ENCODE data around the gene SAC3D1.

SAC3D1 gene

DNA sequence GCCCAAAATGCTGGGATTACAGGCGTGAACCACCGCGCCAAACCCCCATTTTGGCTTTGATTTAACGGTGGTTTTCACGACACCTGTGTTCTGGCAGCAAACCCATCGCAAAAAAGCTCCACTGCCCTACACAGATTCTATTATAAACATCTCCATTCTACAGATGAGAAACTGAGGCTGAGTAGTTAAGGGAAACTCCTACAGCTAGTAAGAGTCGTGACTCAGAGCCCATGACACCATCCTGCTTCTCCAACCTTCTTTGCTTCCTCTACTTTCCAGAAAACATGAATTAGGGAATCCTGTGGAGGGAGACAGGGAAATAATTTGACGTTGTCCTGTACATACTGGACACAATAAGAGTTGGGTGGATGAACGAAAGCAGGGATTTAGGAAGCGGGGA lies 14.2 kb upstream of the SAC3D1 start:
- DNase-seq: peak; percentile 30

GRCh38 chr11:65027213-65028067 lies 13.6 kb upstream of the SAC3D1 start, which contains the start of gene SNX15:
TSS of gene SNX15 (plus strand) at chr11:65027439. CDS start at chr11:65027538, 99 bp downstream.
- DNase-seq: peak; percentile 93

- DNase-seq: no peak
These were observed 8.8 kb upstream of the SAC3D1 start for GRCh38 chr11:65032216-65032615.

- DNase-seq: no peak
These were observed 6.6 kb upstream of the SAC3D1 start for GRCh38 chr11:65034423-65034822.

- no peak for DNase-seq
These were observed 5.4 kb upstream of the SAC3D1 start for GRCh38 chr11:65035579-65035978.

DNA sequence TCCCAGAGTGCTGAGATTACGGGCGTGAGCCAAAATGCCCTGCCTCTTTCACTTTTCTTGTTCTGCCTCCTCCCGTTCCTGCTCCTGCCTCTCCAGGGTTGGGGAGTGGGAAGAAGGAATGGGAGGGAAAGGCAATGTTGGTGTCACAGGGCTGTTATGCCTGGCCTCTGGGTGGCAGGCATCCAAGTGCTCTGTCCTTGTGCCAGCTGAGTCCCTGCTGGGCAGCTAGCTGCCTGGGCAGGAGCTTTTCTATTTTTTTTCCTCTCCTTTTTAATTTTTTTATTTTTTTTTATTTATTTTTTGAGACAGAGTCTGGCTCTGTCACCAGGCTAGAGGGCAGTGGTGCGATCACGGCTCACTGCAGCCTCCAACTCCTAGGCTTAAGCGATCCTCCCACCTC lies 4.1 kb upstream of the SAC3D1 start:
- no peak for DNase-seq

- DNase-seq: no peak
These were observed 527 bp upstream of the SAC3D1 start for GRCh38 chr11:65040520-65040846.

DNA sequence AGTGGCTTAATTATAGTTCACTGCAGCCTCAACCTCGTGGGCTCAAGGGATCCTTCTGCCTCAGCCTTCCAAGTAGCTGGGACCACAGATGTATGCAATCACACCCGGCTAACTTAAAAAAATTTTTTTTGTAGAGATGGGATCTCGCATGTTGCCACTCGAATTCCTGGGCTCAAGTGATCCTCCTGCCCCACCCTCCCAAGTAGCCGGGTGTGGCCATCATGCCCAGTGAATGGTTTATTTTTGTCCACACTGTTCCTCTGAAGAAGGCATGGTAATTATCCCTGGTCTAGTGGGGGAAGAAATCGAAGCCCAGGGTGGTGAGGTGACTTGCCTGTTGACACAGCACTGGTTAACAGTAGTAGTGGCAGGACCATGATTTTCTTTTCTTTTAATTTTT lies 1.9 kb downstream of the SAC3D1 start:
- DNase-seq: no peak

DNA sequence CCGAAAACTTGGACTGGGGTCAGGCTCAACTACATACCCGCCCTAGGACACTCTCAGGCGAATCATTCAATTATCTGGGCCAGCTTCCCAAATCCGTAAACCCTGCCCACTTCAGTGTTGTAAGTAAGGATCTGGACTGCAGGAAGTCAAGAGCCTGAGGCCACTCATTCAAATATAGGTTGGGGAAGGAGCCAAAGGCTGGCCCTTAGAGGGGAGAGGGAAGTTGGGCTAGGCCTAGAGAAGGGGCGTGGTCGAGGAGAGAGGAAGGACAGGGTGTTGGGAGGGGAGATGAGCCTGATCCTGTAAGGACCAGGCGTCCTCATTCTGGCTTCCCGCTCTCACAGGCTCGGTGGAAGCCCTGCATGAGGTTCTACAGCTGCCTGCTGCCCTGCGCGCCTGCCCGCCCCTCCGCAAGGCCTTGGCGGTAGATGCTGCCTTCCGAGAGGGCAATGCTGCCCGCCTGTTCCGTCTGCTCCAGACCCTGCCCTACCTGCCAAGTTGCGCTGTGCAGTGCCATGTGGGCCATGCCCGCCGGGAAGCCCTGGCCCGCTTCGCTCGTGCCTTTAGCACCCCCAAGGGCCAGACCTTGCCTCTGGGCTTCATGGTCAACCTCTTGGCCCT lies 3.0 kb downstream of the SAC3D1 start:
- DNase-seq: peak; percentile 67

DNA sequence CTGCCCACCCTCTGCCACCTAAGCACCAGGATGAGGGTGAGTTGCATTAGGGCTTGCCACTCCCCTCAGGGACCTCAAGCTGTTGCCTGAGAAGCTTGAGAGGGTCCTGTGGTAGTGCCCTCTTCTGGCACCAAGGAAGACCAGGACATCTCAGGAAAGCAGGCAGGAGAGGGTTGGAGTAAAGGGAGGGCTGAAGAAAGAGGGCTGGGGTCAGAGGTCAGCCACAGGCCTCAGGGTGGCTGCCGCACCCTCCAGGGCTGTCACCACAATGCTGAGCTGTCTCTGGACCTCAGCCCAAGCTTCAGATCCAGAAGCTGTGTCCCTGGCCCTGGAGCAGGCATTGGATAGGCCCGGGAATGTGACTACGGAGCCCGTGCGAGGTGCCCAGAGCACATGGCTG lies 4.1 kb downstream of the SAC3D1 start:
- DNase-seq: no peak

DNA sequence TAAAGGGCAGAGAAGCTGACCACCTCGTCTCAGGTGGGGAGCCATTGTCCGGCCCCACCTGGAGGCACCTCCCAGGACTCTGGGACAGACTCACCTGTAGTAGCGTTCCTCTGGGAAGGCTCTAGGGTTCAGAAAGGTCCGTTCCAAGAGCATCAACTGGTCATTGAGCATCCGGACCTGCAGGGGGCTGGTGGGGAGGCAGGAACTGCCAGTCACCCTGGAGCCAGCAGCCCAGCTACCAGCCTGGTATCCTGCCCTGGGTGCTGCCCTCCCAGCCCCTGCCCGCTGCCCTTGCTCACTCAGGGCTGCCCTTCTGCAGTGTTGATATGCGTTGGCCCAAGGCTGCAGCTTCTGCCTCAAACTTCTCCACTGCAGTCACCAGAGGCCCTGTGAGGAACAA lies 4.7 kb downstream of the SAC3D1 start:
- no peak for DNase-seq

- no peak for DNase-seq
These were observed 6.8 kb downstream of the SAC3D1 start for GRCh38 chr11:65047581-65048422.

DNA sequence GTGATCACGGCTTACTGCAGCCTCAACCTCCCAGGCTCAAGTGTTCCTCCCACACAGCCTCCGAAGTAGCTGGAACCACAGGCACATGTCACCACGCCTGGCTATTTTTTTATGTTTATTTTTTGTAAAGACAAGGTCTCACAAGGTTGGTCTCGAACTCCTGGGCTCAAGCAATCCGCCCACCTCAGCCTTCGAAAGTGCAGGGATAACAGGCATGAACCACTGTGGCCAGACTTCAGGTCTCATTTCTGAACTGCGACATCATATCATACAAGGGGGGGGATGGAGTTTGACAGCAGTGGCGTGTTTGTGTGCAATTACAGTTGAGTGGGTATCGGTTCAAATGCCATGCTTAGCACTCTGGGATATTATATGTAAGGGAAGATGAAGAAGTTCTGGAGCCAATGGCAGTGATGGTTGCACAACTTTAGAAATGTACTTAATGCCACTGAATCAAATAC lies 10.4 kb downstream of the SAC3D1 start:
- DNase-seq: no peak

- no peak for DNase-seq
These were observed 13.0 kb downstream of the SAC3D1 start for GRCh38 chr11:65053827-65054508.

GRCh38 chr11:65055538-65055937 lies 14.5 kb downstream of the SAC3D1 start:
- no peak for DNase-seq

DNA sequence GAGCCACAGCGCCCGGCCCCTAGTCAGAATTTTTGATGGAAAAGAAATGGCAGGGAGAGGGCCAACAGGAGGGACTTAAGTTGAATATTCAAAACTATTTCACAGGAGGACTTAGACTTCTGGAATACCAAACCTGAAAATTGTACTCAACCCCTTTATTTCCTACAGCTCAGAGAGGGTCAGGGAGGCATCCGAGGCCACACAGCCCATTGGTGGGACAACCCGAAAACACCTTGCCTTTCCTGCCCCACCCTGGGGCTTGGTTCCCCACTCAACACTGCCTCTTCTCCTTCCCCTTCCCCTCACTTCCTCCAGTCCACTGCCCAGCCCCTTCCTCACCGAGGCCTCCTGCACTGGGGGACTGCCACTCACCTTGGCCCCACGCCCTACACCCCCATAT lies 16.0 kb downstream of the SAC3D1 start:
- no peak for DNase-seq

DNA sequence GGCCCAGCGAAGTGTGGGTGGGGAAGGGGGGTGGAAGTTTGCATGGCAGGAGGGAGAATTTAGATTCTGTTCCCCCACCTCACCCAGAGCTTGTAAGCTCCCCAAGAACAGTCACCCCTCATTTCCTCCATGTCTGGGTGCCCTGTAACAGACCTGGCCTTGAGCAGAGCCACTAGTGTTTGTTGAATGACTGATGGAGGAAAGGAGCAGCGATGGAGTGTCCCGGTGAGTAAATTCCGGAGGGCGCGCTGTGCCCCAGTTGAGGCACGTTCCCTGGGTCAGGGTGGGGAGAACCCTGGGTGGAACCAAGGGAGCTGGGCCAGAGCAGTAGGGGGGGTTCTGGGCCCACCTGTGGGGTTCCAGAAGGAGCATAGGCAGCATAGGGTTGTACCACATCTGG lies 16.5 kb downstream of the SAC3D1 start:
- no peak for DNase-seq

- DNase-seq: no peak
These were observed 17.0 kb downstream of the SAC3D1 start for GRCh38 chr11:65058012-65058411.

- no peak for DNase-seq
These were observed 17.5 kb downstream of the SAC3D1 start, which contains the start of gene NAALADL1 for GRCh38 chr11:65058419-65059054. TSS of gene NAALADL1 (minus strand) at chr11:65058553. CDS start at chr11:65058521, 32 bp downstream.

GRCh38 chr11:65059523-65059922 lies 18.5 kb downstream of the SAC3D1 start:
- DNase-seq: no peak

- DNase-seq: no peak
These were observed 19.2 kb downstream of the SAC3D1 start for GRCh38 chr11:65059959-65060824.
